GM18519 (cell line): ENCODE results near the gene PTPN5.
A peak's percentile ranks its signal among the peaks of the same experiment; 100 is the strongest.

Experiments used
- ATAC-seq: cut with Tn5 transposase; IDR thresholded peaks from one replicate; pipeline ENCODE4 v1.9.1; 2021; ENCODE audit warnings: mild to moderate bottlenecking, moderate library complexity; ENCODE audit not compliant: unreplicated experiment, low FRiP score

PTPN5 gene

DNA sequence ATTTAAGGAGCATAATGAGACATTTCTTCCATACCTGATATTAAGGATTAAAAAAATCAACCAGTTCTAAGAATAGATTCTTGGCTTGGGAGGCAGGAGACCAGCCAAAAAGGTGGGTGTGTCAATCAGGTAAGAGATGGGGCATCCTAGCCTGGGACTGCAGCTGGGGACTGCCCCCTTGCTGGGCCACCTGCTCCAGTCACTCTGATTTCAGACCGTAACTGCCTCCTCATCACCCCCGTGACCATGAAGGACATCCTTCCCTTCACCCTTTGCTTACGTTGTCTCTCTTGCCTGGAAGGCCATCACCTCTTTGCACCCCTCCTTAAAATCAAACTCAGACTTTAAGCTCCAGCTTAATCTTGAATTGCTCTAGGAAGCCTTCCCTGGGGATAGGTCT is 17.9 kb downstream of the PTPN5 start:
- ATAC-seq: no peak

DNA sequence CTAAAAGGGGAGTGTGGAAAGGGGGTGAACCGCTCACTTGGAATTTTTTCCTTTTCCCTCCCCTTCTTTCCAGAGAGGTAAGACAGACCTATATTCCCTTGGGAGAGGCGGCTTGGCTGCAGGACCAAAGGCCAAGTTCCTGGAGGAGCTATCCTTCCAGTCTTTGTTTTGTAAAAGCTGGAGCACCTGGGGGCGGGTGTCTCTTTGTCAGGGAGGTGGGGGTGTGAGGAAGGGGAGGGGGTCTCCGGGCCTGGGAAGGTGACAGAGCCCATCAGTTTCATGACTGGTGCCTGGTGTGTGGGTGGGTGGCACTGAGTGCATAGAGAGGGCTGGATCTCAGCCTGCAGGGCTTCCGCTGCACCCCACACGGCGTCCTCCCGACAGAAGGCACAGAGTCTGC is 18.5 kb downstream of the PTPN5 start:
- ATAC-seq: no peak

DNA sequence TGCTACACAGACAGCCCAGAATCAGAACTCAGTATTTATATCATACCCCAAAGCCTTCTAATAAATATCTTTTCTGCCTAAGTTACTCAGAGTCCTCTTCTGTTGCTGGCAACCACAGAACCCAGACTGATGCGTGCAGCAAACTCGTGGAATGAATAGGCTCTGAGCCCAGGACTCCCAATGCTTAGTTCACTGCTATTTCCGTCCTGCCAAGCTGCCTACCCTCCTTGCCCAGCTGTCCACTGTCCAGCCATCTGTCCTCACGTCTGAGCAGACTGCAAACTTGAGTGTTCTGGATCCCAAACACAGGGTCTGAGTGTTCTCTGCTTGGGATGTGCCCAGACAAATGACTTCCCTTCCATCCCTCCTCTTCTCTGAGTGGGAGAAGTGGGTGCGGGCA is 19.4 kb downstream of the PTPN5 start:
- no peak for ATAC-seq

DNA sequence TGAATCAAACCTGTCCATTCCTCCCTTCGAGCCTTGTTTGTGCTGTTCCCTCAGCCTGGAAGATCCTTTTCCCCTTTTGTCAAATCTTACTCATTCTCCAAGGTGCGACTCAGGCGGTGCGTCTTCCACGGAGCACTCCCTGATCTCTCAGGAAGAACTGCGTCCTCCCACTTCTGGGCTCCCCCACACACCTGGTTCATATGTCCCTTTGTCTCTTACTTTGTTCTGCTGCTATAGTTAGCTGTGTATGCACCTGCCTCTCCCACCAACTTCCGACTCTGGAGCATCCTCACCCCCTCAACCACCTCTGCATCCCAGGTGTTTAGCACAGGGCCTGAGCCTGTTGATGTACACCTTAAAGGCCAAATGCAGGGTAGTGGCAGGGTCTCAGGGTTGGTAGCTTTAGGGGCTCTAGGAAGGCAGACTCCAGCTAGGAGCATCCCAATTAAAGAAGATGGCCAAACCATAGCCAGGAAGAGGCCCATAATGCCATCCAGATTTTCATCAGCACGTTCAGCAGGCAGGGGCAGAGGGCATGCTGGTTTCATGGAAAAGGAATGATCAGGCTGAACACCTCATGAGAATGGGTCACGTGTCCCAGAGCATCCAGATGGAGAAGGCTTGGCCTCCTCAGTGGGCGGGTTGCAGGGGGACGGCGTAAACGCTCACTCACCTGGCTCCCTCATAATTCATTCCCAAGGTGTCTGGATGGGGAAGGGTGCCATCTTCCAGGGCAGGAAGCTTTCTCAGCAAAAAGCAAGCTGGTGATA is 20.1 kb downstream of the PTPN5 start:
- ATAC-seq: no peak

DNA sequence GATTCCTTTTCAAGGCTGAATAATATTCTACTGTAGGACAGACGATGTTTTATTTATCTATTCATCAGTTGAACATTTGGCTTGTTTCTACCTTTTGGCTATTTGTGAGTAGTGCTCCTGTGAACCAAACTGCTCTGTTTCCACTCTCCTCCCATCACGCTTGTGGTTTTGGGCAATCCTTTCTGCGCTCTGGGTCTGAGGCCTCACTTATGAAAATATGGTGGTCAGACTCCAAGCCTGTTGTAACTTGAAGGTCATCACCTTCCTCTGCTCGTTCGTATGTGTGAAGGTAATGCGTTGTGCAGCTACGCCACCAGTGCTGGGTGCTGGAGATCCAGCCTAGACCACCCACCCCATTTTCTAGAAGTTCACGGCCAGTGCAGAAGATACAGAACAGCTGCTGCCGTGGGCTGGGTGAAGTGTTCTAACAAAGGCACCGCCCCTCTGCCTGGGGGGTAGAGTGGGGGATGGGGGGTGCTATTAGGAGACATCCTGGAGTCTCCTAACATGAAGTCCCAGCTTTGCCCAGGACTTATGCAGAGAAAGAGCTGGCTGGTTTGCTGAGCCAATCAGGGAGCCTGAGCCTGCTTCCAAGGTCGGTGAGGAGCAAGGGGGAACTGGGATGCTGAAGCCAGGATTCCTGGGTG is 21.0 kb downstream of the PTPN5 start:
- no peak for ATAC-seq

DNA sequence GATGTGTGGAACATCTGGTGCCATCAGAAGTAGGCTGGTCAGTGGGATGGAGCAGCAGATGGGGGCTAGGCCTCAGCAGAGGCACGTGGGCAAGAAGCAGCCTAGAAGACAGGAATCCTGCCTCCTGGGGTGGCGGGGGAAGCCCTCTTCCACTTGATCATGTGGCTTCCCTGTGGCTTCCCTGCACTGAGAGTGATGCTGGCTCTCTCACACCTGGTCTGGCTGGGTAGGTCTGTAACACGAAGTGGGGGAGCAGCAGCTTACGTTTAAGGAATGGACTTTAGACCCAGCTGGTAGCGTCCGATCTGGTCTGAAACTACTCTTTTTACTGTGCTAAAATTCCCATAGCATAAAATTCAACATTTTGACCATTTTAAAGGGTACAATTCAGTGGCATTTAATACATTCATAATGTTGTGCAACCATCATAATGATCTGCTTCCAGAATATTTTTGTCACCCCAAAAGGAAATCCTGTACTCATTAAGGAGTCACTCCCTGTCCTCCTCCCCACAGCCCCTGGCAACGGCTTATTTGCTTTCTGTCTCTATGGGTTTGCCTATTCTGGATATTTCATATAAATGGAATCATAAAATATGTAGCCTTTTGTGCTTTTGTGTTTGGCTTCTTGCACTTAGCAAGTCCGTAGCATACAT is 21.7 kb downstream of the PTPN5 start:
- no peak for ATAC-seq

DNA sequence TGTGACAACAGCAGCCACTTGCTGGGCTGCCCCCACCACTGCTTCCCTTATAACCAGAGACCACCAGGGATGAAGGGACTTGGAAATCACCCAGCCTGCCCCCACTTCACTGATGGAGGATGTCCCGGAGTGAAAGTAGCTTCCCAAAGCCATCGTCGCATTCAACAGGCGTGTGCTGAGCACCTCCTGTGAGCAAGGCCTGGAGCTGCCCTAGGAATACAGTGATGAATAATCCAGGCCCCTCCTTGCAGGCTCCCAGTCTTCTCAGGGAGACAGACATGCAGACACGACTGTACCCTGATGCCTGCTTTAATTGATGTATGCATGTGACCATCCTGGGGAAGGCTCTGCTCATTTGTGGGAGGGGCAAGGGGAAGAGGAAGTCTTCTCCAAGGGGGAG is 22.6 kb downstream of the PTPN5 start:
- no peak for ATAC-seq

DNA sequence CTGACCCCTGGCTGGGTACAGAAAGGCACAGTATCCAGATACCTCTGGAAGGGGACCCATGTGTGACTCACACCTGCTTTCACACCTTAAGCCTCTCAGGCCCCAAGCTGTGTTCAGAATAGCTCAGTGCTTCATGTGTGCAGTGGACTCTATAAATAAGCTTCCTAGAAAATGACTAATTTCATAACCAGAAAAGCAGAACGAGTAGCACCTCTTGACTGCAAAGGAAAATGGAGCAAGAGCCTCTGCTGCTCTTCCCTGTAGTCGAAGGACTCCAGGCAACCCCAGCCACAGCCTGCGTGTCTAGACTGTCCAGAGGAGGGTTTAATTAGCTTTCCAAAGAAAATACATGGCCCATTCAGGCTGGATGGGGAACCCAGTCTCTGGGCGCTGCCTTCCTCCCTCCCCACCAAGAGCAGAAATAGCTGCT is 23.1 kb downstream of the PTPN5 start:
- ATAC-seq: peak; percentile 93

DNA sequence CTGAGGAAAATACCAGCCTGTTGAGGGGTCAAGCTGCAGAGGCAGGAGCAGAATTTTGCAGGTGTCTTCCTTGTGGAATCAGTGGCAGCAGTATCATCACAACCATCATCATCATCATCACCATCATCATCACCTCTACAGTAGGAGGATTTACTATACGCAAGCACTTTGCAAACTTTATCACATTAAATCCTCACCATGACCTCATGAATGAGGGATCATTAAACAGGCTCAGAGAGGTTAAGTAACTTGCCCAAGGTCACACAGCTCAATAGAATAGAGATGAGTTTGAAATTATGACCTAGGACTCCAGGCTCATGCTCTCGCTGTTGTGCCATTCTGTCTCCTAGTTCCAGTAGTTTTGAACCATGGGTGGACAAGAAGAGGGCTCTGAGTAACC is 25.6 kb downstream of the PTPN5 start:
- ATAC-seq: no peak

DNA sequence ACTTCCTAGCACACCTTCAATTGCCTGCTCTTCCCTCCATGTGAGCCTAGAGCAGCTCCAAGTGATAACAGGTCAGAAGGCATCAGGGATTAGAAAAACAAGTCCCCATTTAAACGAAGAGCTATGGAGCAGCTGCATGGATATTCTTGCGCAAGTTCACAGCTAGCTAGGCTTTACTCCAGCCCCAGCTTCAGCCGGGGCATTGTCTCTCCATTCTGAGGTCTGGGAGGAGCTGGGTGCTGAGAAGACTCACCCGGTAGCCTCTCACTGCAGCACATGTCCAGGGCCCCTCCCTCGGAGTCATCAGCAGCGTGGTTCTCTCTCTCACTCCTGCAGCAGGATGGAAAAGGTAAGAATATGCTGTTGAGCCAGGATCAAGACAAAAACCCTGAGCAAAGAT is 26.0 kb downstream of the PTPN5 start:
- no peak for ATAC-seq

DNA sequence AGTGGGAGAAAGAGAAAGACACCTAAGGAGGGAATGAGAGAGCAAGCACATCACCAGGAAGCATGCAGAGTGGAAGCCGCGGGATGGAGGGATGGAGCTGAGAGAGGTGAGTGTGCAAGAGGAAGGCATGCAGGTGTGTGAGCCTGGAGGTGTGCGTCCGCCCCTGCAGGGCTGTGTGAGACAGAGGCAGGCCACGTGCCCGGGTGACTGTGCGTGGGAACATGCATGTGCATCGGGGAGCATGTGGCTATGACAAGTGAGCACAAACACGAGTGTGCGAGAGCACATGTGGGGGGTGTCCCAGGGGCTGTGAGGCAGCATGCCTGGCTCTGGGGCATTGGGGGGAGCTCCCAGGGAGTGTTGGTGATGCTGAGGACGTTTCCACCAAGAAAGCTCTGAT is 29.9 kb downstream of the PTPN5 start:
- no peak for ATAC-seq

DNA sequence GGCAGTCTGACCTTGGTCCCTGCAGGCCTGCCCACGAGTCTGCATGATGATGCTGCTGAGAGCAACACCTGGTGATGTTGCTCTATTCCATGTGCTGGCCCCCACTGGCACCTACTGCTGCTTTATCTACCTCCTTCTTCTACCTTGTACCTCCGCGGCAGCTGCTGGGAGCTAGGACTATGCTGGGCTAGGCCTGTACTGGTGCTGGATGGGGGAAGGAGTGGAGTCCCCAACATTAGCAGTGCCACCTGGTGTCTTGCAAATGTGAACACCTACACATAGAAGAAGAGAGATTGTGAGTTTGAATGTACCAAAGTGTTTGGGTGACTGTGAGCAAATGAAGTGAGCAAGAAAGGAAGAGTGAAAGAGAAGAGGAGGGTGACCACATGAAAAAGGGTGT is 30.5 kb downstream of the PTPN5 start:
- no peak for ATAC-seq

DNA sequence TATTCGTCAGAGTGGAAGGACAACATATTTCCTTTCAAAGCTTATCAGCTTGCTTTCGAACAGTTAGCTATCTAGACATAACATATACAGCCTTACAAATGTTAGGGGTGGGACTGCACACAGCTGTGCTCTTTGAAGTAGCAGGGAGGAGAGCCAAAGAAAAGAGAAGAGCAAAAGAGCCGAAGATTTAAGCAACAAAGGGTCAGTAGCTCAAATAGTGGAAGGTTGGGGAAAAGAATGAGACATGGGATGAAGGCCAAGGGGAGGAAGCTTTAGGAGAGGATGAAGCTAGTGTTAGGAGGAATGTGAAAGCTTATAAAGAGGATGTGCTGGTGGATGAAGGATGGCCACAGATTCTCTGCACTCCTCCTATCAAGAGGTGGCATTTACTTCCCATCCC is 33.8 kb downstream of the PTPN5 start:
- no peak for ATAC-seq

DNA sequence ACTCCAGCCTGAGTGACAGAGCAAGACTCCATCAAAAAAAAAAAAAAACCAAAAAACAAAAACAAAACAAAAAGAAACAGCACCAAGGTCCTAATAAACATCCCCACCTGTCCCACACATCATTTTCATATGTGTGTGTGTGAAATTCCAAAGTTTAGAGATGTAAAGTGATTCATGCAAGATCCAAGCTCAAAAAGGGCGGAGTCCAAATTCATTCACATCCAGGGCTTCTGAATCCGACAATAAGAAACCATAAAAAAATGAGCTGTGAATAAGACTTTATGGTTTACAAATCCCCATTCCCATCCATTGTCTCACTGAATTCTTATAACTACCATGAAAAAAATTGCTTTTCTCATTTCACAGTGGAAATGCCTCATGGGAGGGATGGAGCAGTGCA is 34.7 kb downstream of the PTPN5 start:
- no peak for ATAC-seq

DNA sequence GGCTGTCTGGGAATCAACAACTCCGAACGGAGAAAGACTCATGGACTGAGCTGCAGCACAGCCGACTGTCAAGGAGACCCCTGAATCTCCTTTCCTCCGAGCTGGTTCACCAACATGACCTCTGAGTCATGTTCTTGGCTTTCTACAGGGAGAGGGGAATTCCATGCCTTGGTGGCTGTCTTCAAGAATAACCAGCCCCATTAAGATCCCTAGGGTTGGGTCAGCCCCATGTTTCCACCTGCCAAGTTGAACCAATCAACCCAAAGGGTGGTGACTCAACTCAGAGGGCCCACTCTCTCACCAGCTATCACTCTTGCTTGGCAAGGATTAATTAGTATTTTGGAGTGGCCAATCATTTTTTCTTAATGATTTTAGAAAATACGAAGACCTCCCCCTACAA is 37.3 kb downstream of the PTPN5 start:
- no peak for ATAC-seq

DNA sequence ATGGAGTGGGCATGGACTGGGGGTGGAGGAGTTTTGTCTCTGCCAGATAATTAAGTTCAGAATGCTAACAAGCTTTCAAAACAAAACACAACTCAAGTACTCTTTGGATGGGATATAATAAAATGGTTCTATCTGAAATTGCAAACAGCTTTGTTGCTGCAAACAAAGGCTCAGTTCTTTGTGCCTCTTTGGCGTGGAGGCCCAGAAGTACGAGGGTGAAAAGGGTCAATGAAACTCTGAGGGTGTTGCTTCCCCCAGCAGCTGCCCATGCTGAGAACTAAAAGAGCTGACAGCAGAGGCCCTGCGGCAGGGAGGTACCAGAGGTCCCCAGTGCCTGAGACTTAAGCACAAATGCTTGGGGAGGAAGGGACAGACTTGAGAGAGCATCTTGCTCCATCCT is 39.1 kb downstream of the PTPN5 start:
- no peak for ATAC-seq

DNA sequence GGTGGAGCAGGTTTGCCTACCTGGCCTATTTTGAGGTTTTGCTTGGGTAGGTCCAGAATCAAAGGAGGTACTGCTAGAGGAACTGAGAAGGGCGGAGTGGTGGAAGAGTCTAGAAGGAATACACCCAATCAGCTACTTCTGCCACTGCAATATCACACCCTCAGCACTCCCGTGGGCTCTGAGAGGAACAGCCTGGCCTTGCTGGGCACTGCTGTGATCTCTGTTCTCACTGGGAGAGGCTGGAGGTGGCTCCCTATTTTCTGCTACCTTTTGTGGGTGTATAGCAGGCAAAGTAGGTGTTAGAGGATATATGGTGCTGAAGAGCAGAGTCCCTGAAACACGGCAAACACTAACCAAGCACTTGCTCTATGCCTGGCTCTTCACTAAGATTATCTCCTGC is 40.7 kb downstream of the PTPN5 start:
- ATAC-seq: no peak

DNA sequence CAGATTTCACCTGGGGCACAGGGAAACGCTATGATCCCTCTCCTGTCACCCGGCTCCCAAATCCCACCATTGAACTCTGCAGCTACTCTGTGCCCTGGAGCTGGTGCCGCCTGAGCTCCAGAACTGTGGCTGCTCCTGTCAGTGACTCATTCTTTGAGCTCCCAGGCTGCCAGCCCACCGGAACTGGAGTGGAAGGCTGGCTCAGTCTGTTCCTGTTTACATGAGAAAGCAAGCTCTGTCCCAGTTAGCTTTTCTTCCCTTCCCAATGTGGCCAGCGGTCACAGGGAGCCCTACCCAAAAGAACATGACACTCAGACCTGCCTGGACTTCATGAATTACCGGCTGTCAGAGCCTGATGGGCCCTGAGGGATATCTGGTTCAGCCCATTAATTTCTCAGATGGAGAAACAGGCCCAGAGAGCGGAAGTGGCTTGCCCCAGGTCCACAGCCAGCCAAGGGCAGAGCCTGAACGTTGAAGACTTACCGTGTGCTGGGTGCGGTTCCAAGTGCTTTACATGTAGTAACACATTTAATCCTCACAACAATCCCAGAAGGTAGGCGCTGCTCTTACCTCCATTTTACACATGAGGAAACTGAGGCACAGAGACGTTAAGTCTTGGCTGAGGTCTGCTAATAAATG is 41.8 kb downstream of the PTPN5 start:
- no peak for ATAC-seq

DNA sequence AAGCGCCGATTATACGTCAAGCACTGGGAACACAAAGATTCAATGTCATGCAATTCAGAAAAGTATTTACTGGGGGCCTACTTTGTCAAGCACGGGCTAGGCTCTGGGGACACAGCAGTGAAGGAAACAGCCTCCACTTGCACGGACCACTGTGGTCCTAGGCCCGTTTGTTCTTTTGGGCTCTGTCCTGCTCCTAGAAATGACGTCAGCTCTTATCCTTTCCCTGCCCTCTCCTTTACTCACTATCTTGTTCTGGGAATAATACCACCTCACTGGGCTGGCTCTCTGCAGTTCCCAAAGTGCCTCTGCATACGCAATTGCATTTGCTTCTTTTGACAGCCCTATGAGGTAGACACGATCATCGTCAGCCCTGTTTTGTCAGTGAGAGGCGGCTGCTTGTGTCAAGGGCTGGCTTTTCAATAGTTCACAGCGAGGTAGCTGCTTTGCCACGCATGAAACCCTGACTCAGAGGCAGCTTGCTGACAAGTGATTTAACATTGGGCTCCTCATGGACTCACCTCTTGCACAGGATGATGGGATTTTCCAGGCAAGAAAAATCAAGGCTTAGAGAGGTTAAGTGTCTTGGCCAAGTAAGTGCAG is 42.7 kb downstream of the PTPN5 start:
- ATAC-seq: no peak

DNA sequence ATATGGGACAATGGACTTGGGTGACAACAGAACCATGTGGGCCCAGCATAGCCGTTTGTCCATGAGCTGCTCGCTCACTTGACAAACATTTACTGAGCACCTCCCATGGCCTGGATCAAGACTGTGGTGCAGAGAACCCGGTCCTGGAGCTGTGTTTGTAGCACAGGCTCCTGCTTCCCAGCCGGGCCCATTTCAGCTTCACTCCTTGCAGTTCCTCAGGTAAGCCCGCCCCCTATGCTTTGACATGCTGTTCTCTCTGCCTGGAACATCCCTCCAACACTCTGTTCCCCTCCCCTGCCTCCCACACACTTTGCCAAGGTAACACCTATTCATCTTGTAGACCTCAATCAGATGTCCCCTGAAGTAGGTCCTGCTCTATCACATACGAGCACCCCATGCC is 46.3 kb downstream of the PTPN5 start:
- ATAC-seq: no peak

DNA sequence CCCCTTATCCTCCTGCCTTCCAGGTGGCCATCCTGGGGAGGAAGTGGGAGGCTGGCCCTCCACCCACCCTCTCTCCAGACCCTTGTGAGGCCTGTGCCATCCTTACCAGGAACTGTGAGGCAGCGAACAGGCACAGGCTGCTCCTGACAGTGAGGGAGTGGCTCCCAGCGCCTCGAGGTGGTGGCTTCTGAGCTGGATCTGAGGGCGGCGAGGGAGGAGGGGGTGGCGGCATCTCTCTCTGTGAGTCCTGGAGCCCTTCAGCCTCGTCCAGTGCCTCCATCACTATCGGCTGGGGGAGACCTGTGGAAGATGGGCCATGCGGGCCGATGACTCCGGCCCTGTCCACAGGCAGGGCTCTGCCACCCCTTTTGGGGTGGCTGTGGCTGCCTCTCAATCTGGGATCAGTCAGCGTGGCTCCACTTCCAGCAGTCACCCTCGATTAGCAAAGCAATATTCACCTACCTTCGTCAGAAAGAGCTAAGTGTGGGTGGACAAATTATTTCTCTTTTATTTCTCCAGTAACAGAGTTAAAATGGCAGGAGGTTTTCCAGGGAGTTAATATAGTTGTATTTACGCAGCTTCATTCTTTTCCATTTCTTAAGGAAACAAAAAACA is 47.6 kb downstream of the PTPN5 start:
- no peak for ATAC-seq
